Heart right ventricle (tissue), 16 donors: ENCODE data around the gene UBC. TPM values are rescaled to one million over a fixed set of nuclear protein-coding genes. Genes with fewer than 3 reads are reported as not detected.

Experiments
- ATAC-seq, 8 donors: fragments of 200-7000 bp; cut with Tn5 transposase; one replicate each; pipeline ENCODE4 v1.9.1; 2020; ENCODE audit warnings: mild to moderate bottlenecking in 8 of 8, moderate library complexity in 8 of 8, moderate number of reproducible peaks in 1 of 8
- DNase-seq, 2 donors: peaks; one replicate each; pipeline ENCODE4 v3.0.0-alpha.2; 2020
- H3K27ac ChIP-seq, 10 donors: fragments of 200-600 bp; sonication (generic) in 2 of 10; one replicate each; pipeline versions ENCODE4 v1.5.0 to v1.8.0; 2020 to 2022; ENCODE audit warnings: mild to moderate bottlenecking in 3 of 10
- H3K27me3 ChIP-seq, 7 donors: fragments of 200-600 bp; one replicate each; pipeline ENCODE4 v1.8.0; 2021 to 2022; ENCODE audit warnings: mild to moderate bottlenecking in 2 of 7
- H3K36me3 ChIP-seq, 9 donors: fragments of 200-600 bp; sonication (generic) in 1 of 9; one replicate each; pipeline versions ENCODE4 v1.5.0 to v1.8.0; 2020 to 2022; ENCODE audit warnings: mild to moderate bottlenecking in 2 of 9
- H3K4me1 ChIP-seq, 9 donors: fragments of 200-600 bp; sonication (generic) in 1 of 9; one replicate each; pipeline versions ENCODE4 v1.5.0 to v1.8.0; 2020 to 2022; ENCODE audit warnings: mild to moderate bottlenecking in 4 of 9
- H3K4me3 ChIP-seq, 10 donors: fragments of 200-600 bp; sonication (generic) in 2 of 10; one replicate each; pipeline versions ENCODE4 v1.5.0 to v1.8.0; 2020 to 2022; ENCODE audit warnings: mild to moderate bottlenecking in 7 of 10, moderate library complexity in 2 of 10
- H3K9me3 ChIP-seq, 11 donors: fragments of 200-600 bp in 10 of 11; sonication (generic) in 2 of 11; one replicate each; pipeline versions ENCODE4 v1.5.0 to v1.8.0; 2013 to 2022; ENCODE audit warnings: mild to moderate bottlenecking in 2 of 11, control low read depth in 1 of 11, moderate library complexity in 1 of 11
- CTCF ChIP-seq, 9 donors: fragments of 200-600 bp; sonication (generic) in 2 of 9; IDR thresholded peaks; one replicate each; pipeline versions ENCODE4 v1.5.0 to v1.8.0; 2021 to 2022; ENCODE audit warnings: antibody characterized with exemption in 9 of 9, mild to moderate bottlenecking in 5 of 9, moderate library complexity in 1 of 9
- WGBS, 2 donors: extraction: QIAGEN DNeasy Blood & Tissue Kit; methylation state at CpG; one replicate each; pipeline ENCODE4 v1.1.7; 2013; ENCODE audit warnings: inconsistent platforms in 1 of 2; 5-methylcytosine and 5-hydroxymethylcytosine counted together
- intact Hi-C, 10 donors: fragments of 100-400 bp; cut with DNase I; formaldehyde crosslinking; loops; one replicate each; pipeline versions ENCODE4 v1.11.1 to v1.14.2; 2022
- polyA plus RNA-seq, 2 donors: library from polyadenylated mRNA; stranded (reverse); fragments of 200-250 nt; gene quantifications; one replicate each; pipeline ENCODE4 v1.2.3, GENCODE V29; 2013
- total RNA-seq, 10 donors: library from RNA; stranded (reverse); fragmentation: NEBNext Ultra II Directional in 3 of 10; extraction: Animal tissue kit (Norgen Biotek cat#: 25700) in 3 of 10; gene quantifications; one replicate each; pipeline versions ENCODE4 v1.2.1 to v1.2.4, GENCODE V29; 2021 to 2023
- donor health status: Arrhythmogenic right ventricular cardiomyopathy.
- donor health status: ischemic (EF 13 %, LVEDD 7.1; RV severe dilation, severe dysfunction).
- donor health status: healthy with polysubstance abuse.
- donor health status: DM: no; HTN: yes; CAD: no.
- donor health status: DM: no; HTN: no; CAD: no.
- donor health status: ischemic (EF 25% LVEDD 6.9; RV normal size, moderate dysfunction).
- donor health status: ischemic (EF 25% LVEDD 5.7; RV mildly dilated, moderate dysfunction).
- donor health status: healthy.
- donor health status: DM: yes; HTN: yes; CAD: no.
- donor health status: Ischemic cardiomyopathy.
- donor health status: ischemic (EF 35%, LVEDD 5.7; RV mildly dilated, moderate dysfunction).
- donor health status: nonischemic (EF 11% LVEDD 7.7; RV severe dilation, severe dysfunction).
- donor health status: DM: yes; HTN: yes; CAD: no.
- donor health status: PGD.
- donor health status: ischemic (EF 29% LVEDD 5.4; RV normal size, mild dysfunction).
- donor health status: nonischemic (EF 23%, LVEDD 6.1; RV moderate dilation, normal function).

The UBC gene
- total and polyA plus RNA-seq, 12 donors: 1,161 to 1,913 (median 1,447) TPM

GRCh38 chr12:124875803-124876132 is 38.7 kb downstream of the UBC start:
- WGBS, 2 donors: 84 to 87% methylated on average over 2 of the region's 2 CpGs
- H3K36me3 ChIP-seq: no peaks in the 10 kb centered on the region
- no peak for DNase-seq
- H3K4me1 ChIP-seq: peaks cover 0 to 4% (median 0%) of the 10 kb centered on the region in 9 donors
- intact Hi-C loops: no loop called here
- no peak for TF ChIP-seq CTCF (IDR thresholded peaks at IDR 0.05)
- H3K4me3 ChIP-seq: no peak overlapping the region
- H3K27ac ChIP-seq: no peak overlapping the region
- H3K9me3 ChIP-seq: no peaks in the 10 kb centered on the region
- H3K27me3 ChIP-seq: no peaks in the 10 kb centered on the region
- no peak for ATAC-seq

DNA sequence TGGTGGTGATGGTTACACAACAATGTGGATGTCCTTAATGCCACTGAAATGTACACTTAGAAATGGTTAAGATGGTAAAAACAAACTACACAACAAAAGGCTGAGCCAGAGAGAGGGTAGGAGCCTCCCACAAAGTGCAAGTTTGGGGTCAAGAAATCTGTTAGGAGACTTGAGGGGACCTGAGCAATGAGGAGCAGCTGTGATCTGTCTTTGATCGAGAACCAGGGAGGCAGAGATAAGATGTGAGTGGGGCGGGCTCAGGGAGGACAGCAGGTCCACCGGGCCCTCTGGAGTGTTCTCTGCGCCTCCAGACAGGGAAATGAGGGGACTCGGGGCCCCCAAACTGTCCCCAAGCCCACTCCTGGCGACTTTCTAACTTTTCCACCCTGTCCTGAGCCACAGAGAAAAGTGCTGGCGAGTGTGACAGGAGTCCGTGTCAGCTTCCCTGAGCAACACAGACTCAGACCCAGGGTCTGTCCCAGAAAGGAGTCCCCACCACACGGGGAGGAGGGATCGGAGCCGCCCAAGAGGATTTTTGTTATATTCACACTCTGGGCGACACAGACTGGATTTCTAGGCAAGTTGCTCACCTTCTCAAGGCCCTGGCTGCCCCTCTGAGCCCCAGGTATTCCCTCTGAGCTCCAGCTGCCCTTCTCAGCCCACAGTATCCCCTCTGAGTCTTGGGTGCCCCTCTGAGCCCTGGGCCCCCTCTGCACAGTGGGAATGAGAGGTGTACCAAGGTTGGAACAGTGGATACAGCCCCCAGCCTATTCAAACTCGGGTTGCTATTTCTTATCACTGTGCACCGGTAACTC is 39.3 kb downstream of the UBC start:
- ATAC-seq (no peak), DNase-seq (no peak)
- Histone ChIP-seq H3K27ac (no peak overlapping the region), H3K4me3 (no peak overlapping the region), H3K4me1 (peaks cover 0 to 3% (median 0%) of the 10 kb centered on the region in 9 donors), H3K9me3 (no peaks in the 10 kb centered on the region), H3K36me3 (no peaks in the 10 kb centered on the region), H3K27me3 (no peaks in the 10 kb centered on the region)
- intact Hi-C loops: no loop called here
- no peak for TF ChIP-seq CTCF (IDR thresholded peaks at IDR 0.05)
- 74 to 78% methylated on average over 14 of the region's 14 CpGs for WGBS, 2 donors

- Histone ChIP-seq H3K4me3 (no peak overlapping the region), H3K27me3 (no peaks in the 10 kb centered on the region), H3K36me3 (no peaks in the 10 kb centered on the region), H3K9me3 (no peaks in the 10 kb centered on the region), H3K4me1 (peaks cover 0 to 8% (median 0%) of the 10 kb centered on the region in 9 donors), H3K27ac (no peak overlapping the region)
- intact Hi-C loops: no loop called here
- TF ChIP-seq CTCF (IDR thresholded peaks at IDR 0.05): no peak
- 89 to 96% methylated on average over 4 of the region's 4 CpGs for WGBS, 2 donors
- DNase-seq: no peak
- no peak for ATAC-seq
Measured at GRCh38 chr12:124874188-124874587, 40.3 kb downstream of the UBC start.

DNA sequence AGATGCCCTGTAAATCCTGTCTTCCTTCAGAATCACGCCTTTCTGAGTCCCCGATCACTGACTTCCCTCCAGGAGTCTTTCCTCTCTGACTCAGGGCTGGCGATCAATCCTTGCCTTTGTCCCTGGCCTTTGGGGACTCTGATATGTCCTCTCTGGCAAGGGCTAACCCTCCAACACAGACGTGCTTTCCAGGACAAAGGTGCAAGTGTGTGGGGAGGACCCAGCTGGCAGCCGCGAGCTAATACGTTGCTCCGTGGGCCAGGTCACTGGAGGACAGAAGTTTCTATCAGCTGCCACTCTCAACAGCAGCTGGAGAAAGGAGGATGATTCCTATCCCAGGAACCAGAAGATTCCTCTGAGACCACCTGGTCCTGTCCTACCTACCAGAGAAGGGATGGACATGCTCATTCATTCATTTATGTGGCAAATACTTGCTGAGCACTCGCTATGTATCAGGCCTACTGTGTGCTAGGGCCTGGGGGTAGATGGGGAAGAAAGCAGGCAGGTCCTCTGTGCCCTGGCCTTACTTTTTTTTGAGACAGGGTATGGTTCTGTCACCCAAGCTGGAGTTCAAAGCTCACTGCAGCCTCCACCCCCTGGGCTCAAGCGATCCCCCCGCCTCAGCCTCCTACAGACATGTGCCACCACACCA is 42.3 kb downstream of the UBC start:
- Histone ChIP-seq H3K4me1 (peaks cover 0 to 18% (median 0%) of the 10 kb centered on the region in 9 donors), H3K4me3 (no peak overlapping the region), H3K27me3 (no peaks in the 10 kb centered on the region), H3K9me3 (no peaks in the 10 kb centered on the region), H3K27ac (no peak overlapping the region), H3K36me3 (no peaks in the 10 kb centered on the region)
- TF ChIP-seq CTCF (IDR thresholded peaks at IDR 0.05): no peak
- ATAC-seq: peak in 1 of 8 donors; percentile 63
- 65 to 74% methylated on average over 11 of the region's 11 CpGs for WGBS, 2 donors
- intact Hi-C loops: no loop called here
- no peak for DNase-seq
